22Rv1 (cell line): ENCODE data around the gene KMT2B.

Experiments used
- CTCF ChIP-seq: fragments of 450-650 bp; IDR thresholded peaks from 2 replicates; pipeline ENCODE4 v1.5.1; 2017; ENCODE audit warnings: mild to moderate bottlenecking
- ZFX ChIP-seq: fragments of 450-650 bp; IDR thresholded peaks from 2 replicates; pipeline ENCODE4 v1.6.1; 2017; ENCODE audit warnings: antibody characterized with exemption, borderline replicate concordance

GRCh38 chr19:35669566-35669965 is 48.2 kb upstream of the KMT2B start:
- no peak for TF ChIP-seq CTCF
- TF ChIP-seq ZFX: no peak
